GM21737 (cell line): Measurements from ENCODE around the gene ANO2.

ENCODE experiments used
- ATAC-seq: cut with Tn5 transposase; IDR thresholded peaks from one replicate; pipeline ENCODE4 v1.9.1; 2021; ENCODE audit warnings: mild to moderate bottlenecking, moderate library complexity; ENCODE audit not compliant: unreplicated experiment

Gene ANO2

GRCh38 chr12:5588176-5588575 is 356.9 kb downstream of the ANO2 start:
- no peak for ATAC-seq

- ATAC-seq, result no peak
Measured at GRCh38 chr12:5587711-5588121, 357.3 kb downstream of the ANO2 start.

- ATAC-seq, result no peak
Measured at GRCh38 chr12:5586201-5586600, 358.9 kb downstream of the ANO2 start.

GRCh38 chr12:5585178-5585577 is 359.9 kb downstream of the ANO2 start:
- no peak for ATAC-seq

- ATAC-seq, result no peak
Measured at GRCh38 chr12:5584412-5585175, 360.5 kb downstream of the ANO2 start.

GRCh38 chr12:5582541-5582940 is 362.5 kb downstream of the ANO2 start:
- no peak for ATAC-seq

- ATAC-seq, result no peak
Measured at GRCh38 chr12:5582018-5582417, 363.0 kb downstream of the ANO2 start.

- no peak for ATAC-seq
Measured at GRCh38 chr12:5581616-5582015, 363.4 kb downstream of the ANO2 start.

- ATAC-seq, result no peak
Measured at GRCh38 chr12:5581019-5581418, 364.0 kb downstream of the ANO2 start.

- no peak for ATAC-seq
Measured at GRCh38 chr12:5578775-5579174, 366.3 kb downstream of the ANO2 start.

- ATAC-seq, result no peak
Measured at GRCh38 chr12:5577741-5578140, 367.3 kb downstream of the ANO2 start.

- no peak for ATAC-seq
Measured at GRCh38 chr12:5577211-5577612, 367.8 kb downstream of the ANO2 start.

GRCh38 chr12:5575987-5576386 is 369.1 kb downstream of the ANO2 start:
- ATAC-seq, result no peak

GRCh38 chr12:5575232-5575631 is 369.8 kb downstream of the ANO2 start:
- no peak for ATAC-seq

GRCh38 chr12:5573390-5573789 is 371.7 kb downstream of the ANO2 start:
- no peak for ATAC-seq

- no peak for ATAC-seq
Measured at GRCh38 chr12:5571115-5571514, 373.9 kb downstream of the ANO2 start.

- ATAC-seq, result no peak
Measured at GRCh38 chr12:5570416-5570815, 374.6 kb downstream of the ANO2 start.

GRCh38 chr12:5568325-5568981 is 376.6 kb downstream of the ANO2 start:
- no peak for ATAC-seq

- ATAC-seq, result no peak
Measured at GRCh38 chr12:5567016-5567725, 377.9 kb downstream of the ANO2 start.

- no peak for ATAC-seq
Measured at GRCh38 chr12:5565933-5566599, 379.0 kb downstream of the ANO2 start.

GRCh38 chr12:5562581-5562980 is 382.5 kb downstream of the ANO2 start:
- ATAC-seq, result no peak
